ENCODE results near the gene FGD5.
"Not testable (repeated sequence)": the region's sequence is repeated elsewhere in the genome, so short reads cannot be mapped to it uniquely, and the experiment has no call there.

The FGD5 gene

GRCh38 chr3:14806641-14807263 is 12.0 kb upstream of the FGD5 start:
- no peak for DNase-seq

GRCh38 chr3:14808025-14808424 is 10.7 kb upstream of the FGD5 start:
- DNase-seq: no peak

GRCh38 chr3:14808502-14809266 is 10.1 kb upstream of the FGD5 start:
- DNase-seq: no peak

- DNase-seq: not testable (repeated sequence)
Measured at GRCh38 chr3:14809611-14810010, 9.2 kb upstream of the FGD5 start.

- no peak for DNase-seq
Measured at GRCh38 chr3:14810070-14810791, 8.5 kb upstream of the FGD5 start.

- no peak for DNase-seq
Measured at GRCh38 chr3:14810801-14811661, 7.7 kb upstream of the FGD5 start.

- no peak for DNase-seq
Measured at GRCh38 chr3:14811684-14812083, 7.1 kb upstream of the FGD5 start.

- DNase-seq: no peak
Measured at GRCh38 chr3:14812196-14812790, 6.5 kb upstream of the FGD5 start.

GRCh38 chr3:14814411-14814871 is 4.3 kb upstream of the FGD5 start:
- no peak for DNase-seq

GRCh38 chr3:14816359-14816758 is 2.4 kb upstream of the FGD5 start:
- DNase-seq: no peak

GRCh38 chr3:14819671-14820070 is 909 bp downstream of the FGD5 start:
- no peak for DNase-seq

GRCh38 chr3:14820156-14820555 is 1.4 kb downstream of the FGD5 start:
- no peak for DNase-seq

- no peak for DNase-seq
Measured at GRCh38 chr3:14821151-14821550, 2.4 kb downstream of the FGD5 start.

GRCh38 chr3:14822134-14822533 is 3.4 kb downstream of the FGD5 start:
- DNase-seq: no peak

GRCh38 chr3:14822670-14823390 is 4.1 kb downstream of the FGD5 start:
- no peak for DNase-seq

GRCh38 chr3:14823393-14823792 is 4.6 kb downstream of the FGD5 start:
- DNase-seq: no peak

GRCh38 chr3:14823910-14824629 is 5.3 kb downstream of the FGD5 start:
- no peak for DNase-seq

- DNase-seq: no peak
Measured at GRCh38 chr3:14824646-14825045, 5.9 kb downstream of the FGD5 start.

- DNase-seq: no peak
Measured at GRCh38 chr3:14826069-14826468, 7.3 kb downstream of the FGD5 start.

GRCh38 chr3:14827776-14828175 is 9.0 kb downstream of the FGD5 start:
- DNase-seq: no peak

GRCh38 chr3:14829811-14830210 is 11.0 kb downstream of the FGD5 start:
- no peak for DNase-seq
